ENCODE measurements around the gene GMPPA.

DNA sequence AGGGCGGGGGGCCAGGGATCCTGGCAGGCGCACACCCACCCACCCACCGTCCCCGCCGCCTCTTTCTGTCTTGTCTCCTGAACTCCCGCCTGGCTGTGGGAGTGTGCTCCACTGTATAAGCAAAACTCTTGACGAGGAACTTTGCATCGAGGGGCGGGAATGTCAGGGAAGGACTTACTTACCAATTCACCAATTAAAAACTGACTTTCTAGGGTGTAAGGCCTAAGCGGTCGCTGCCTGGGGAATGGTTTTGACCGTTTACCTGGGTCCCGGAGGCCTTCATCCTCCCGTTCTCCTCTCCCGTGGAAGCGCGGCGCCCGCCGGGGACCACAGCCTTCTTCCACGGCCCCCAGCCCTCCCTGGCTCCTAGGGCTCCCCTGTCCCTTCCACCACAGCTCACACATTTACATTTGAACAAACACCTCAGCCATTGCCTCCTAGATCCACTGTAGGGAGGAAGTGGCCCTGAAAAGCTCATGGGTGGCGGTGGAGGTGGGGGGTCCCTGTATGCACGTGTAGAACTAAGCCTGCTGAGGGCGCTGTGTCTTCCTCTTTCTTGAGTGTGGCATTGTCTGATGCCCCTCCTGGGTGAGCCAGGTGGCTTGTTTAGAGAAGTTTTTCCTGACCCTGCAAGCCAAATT, 24.5 kb downstream of the GMPPA start:
- TF ChIP-seq GATA3 (IDR thresholded peaks at IDR 0.05; ENCODE audit: low read depth, low read length) = no peak
- TF ChIP-seq GATA2 (IDR thresholded peaks at IDR 0.05; ENCODE audit: low read depth, low read length) = no peak

All from SH-SY5Y (cell line).